ENCODE measurements around the gene REXO1. TPM values are rescaled to one million over a fixed set of nuclear protein-coding genes. Genes with fewer than 3 reads are reported as not detected.

The REXO1 gene
- total RNA-seq, 2 experiments from 2014 or later, result 46.5 to 47.5 TPM

DNA sequence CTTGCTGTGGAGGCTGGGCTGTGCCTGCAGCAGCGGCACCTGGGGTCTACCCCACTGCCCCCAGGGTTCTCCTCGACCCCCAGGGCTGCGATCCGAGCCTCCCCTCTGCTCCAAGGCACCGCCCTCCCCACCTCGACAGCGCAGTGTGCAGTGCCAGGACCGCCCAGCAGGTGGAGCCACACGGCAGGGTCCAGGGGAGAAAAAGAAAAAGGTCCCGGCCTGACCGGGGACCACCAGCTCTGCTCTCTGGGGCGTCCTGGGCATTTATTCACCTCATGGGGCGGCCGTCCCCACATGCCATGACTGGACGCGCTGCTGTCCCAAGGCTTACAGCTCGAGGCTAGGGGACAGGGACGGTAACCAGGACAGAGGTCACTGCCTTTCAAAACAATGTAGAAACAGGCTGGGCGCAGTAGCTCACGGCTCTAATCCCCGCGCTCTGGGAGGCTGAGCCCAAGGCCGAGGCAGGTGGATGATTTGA lies 10.6 kb downstream of the REXO1 start:
- H3K27ac Mint-ChIP-seq, result no peak overlapping the region
- POLR2A ChIA-PET, result interaction anchor here (0.6 to 2.4 kb wide), 5 partner anchors 9 to 367 kb away, joined by 3 to 9 read pairs (median 3); no protein-coding TSS in a partner anchor
- no peaks in the 10 kb centered on the region for H3K9me3 Mint-ChIP-seq
- H3K27me3 Mint-ChIP-seq, result no peaks in the 10 kb centered on the region
- no peaks in the 10 kb centered on the region for H3K36me3 Mint-ChIP-seq (ENCODE audit: low read depth)
- CTCF ChIA-PET, result interaction anchor here (0.7 to 3.1 kb wide), 13 partner anchors 8 to 291 kb away, joined by 3 to 20 read pairs (median 4); partner anchors contain the start of genes ATP8B3 and REXO1
- DNase-seq, result peak; percentile 66
- H3K4me3 Mint-ChIP-seq, result no peak overlapping the region
- peaks cover 4% of the 10 kb centered on the region for H3K4me1 Mint-ChIP-seq

DNA sequence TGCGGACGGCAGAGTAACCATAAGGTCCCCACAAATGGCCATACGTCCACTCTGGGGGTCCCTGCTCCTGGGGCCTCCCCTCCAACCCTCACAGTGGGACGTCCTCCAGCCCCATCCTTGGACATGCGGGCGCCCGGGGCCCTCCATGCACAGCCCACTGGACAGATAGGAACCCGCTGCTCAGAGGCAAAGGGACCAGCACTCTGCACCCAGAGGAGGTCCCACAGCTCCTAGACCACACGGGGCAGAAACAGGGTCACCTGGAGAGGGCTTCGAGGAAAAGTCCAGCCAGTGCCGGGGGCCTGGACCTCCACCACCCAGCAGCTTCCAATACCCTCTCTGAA lies 11.1 kb downstream of the REXO1 start:
- Mint-ChIP-seq H3K4me1 (peaks cover 4% of the 10 kb centered on the region), H3K9me3 (no peaks in the 10 kb centered on the region), H3K36me3 (ENCODE audit: low read depth) (no peaks in the 10 kb centered on the region), H3K4me3 (no peak overlapping the region), H3K27me3 (no peaks in the 10 kb centered on the region), H3K27ac (no peak overlapping the region)
- no peak for DNase-seq
- POLR2A ChIA-PET, result interaction anchor here (0.6 to 2.4 kb wide), 5 partner anchors 10 to 366 kb away, joined by 3 to 9 read pairs (median 3); no protein-coding TSS in a partner anchor
- CTCF ChIA-PET, result interaction anchor here (1.0 to 3.1 kb wide), 8 partner anchors 9 to 86 kb away, joined by 3 to 20 read pairs (median 3); partner anchors contain the start of gene REXO1

- Mint-ChIP-seq H3K27me3 (no peaks in the 10 kb centered on the region), H3K36me3 (ENCODE audit: low read depth) (no peaks in the 10 kb centered on the region), H3K9me3 (no peaks in the 10 kb centered on the region), H3K27ac (no peak overlapping the region), H3K4me3 (no peak overlapping the region), H3K4me1 (peaks cover 4% of the 10 kb centered on the region)
- CTCF ChIA-PET, result interaction anchor here (1.0 to 3.1 kb wide), 5 partner anchors 10 to 60 kb away, joined by 3 to 20 read pairs (median 8); no protein-coding TSS in a partner anchor
- DNase-seq, result no peak
- POLR2A ChIA-PET, result interaction anchor here (0.6 to 2.4 kb wide), 4 partner anchors 10 to 366 kb away, joined by 3 to 9 read pairs (median 4); no protein-coding TSS in a partner anchor
Observed at GRCh38 chr19:1836458-1837221, 11.6 kb downstream of the REXO1 start.

DNA sequence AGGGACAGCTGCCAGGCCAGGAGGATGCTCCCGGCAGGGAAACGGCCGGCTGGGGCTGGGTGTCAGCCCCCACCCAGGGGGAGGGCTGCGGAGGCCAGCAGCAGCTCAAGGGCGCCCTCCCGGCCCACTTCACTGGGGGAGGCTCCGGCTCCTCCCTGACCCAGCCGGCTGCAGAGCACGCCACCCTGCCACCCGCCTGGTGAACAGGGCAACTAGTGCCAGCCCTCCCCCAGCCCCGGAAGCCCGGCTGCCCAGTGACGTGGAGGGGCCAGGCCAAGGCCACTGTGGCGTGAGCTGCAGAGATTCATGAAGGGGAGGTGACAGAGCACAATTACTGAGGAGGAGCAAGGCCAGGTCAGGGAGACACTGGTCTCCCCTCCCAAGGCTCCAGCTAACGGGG lies 14.7 kb downstream of the REXO1 start:
- Mint-ChIP-seq H3K27me3 (no peaks in the 10 kb centered on the region), H3K4me1 (no peaks in the 10 kb centered on the region), H3K27ac (no peak overlapping the region), H3K4me3 (no peak overlapping the region), H3K9me3 (no peaks in the 10 kb centered on the region), H3K36me3 (ENCODE audit: low read depth) (peaks cover 2% of the 10 kb centered on the region)
- POLR2A ChIA-PET, result interaction anchor here (0.7 kb wide), 1 partner anchor 14 kb away, joined by 3 read pairs; no protein-coding TSS in a partner anchor
- DNase-seq, result no peak
- CTCF ChIA-PET, result interaction anchor here (0.7 kb wide), 1 partner anchor 54 kb away, joined by 4 read pairs; no protein-coding TSS in a partner anchor

- Mint-ChIP-seq H3K4me1 (no peaks in the 10 kb centered on the region), H3K36me3 (ENCODE audit: low read depth) (peaks cover 2% of the 10 kb centered on the region), H3K9me3 (no peaks in the 10 kb centered on the region), H3K4me3 (no peak overlapping the region), H3K27ac (no peak overlapping the region), H3K27me3 (no peaks in the 10 kb centered on the region)
- ChIA-PET POLR2A (no interaction called here), CTCF (no interaction called here)
- no peak for DNase-seq
Observed at GRCh38 chr19:1832046-1832663, 16.1 kb downstream of the REXO1 start.

DNA sequence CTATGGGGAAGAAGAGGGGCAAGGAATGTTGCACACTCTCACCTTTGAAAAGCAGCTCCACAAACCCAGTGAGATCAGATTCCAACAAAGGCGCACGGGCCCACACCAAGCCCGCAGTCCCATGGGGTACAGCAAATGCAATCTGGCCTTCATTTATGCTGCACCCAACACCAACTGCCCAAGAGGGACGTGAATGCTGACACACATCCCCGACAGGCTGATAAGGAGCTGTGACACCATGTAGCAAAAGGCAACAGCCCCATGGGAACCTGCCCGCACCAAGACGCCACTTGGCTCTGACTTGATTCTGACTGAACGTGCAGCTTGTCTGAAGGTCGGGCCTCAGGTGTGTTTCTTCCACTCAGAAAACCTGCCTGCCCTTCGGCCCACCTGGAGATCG lies 17.3 kb downstream of the REXO1 start:
- ChIA-PET CTCF (no interaction called here), POLR2A (no interaction called here)
- no peaks in the 10 kb centered on the region for H3K27me3 Mint-ChIP-seq
- peaks cover under 1% of the 10 kb centered on the region for H3K4me1 Mint-ChIP-seq
- DNase-seq, result no peak
- H3K9me3 Mint-ChIP-seq, result no peaks in the 10 kb centered on the region
- H3K36me3 Mint-ChIP-seq (ENCODE audit: low read depth), result peaks cover 3% of the 10 kb centered on the region
- H3K4me3 Mint-ChIP-seq, result no peak overlapping the region
- no peak overlapping the region for H3K27ac Mint-ChIP-seq

DNA sequence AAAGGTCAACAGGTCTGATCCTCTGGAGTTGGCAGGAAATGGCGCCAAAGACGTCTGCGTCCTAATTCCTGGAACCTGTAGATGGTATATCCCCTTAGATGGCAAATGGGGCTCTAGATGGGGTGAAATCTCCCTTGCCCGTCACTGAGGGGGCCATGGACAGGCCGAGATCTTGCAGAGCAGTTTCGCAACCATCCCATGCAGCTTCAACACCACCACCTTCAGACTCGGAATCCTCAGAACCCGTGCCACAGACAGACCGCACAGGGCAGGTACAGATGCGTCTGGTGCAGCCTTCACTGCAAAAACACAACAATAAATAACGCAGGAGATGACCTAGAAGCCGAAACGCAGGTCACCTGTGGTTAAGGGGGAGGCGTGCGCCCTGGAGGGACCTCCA lies 17.7 kb downstream of the REXO1 start:
- Mint-ChIP-seq H3K36me3 (ENCODE audit: low read depth) (peaks cover 7% of the 10 kb centered on the region), H3K27ac (no peak overlapping the region), H3K4me3 (no peak overlapping the region), H3K9me3 (no peaks in the 10 kb centered on the region), H3K4me1 (peaks cover 3% of the 10 kb centered on the region), H3K27me3 (no peaks in the 10 kb centered on the region)
- CTCF ChIA-PET, result interaction anchor here (1.0 to 1.9 kb wide), 2 partner anchors 8 to 158 kb away, joined by 3 to 6 read pairs; no protein-coding TSS in a partner anchor
- POLR2A ChIA-PET, result interaction anchor here (0.6 kb wide), 1 partner anchor 462 kb away, joined by 3 read pairs; no protein-coding TSS in a partner anchor
- no peak for DNase-seq

DNA sequence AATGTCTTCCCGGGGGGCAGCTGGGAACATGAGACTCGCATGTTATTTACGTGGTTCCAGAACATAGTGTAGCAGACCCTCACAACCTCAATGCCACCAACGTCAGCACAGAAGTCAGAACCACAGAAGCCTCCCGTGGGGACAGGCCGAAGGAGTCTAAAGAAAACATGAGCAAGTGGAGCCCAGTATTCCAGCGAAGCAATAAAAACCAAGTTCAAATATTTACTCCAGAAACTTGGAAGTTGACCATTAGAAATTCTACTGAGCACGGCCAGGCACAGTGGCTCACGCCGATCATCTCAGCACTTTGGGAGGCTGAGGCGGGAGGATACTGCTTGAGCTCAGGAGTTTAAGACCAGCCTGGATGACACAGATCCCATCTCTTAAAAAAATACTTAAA lies 18.3 kb downstream of the REXO1 start:
- ChIA-PET POLR2A (interaction anchor here (0.6 kb wide), 1 partner anchor 462 kb away, joined by 3 read pairs; no protein-coding TSS in a partner anchor), CTCF (interaction anchor here (0.5 to 1.9 kb wide), 3 partner anchors 9 to 818 kb away, joined by 3 to 6 read pairs (median 3); no protein-coding TSS in a partner anchor)
- no peak overlapping the region for H3K4me3 Mint-ChIP-seq
- H3K27ac Mint-ChIP-seq, result no peak overlapping the region
- H3K27me3 Mint-ChIP-seq, result no peaks in the 10 kb centered on the region
- no peak for DNase-seq
- peaks cover 3% of the 10 kb centered on the region for H3K4me1 Mint-ChIP-seq
- peaks cover 7% of the 10 kb centered on the region for H3K36me3 Mint-ChIP-seq (ENCODE audit: low read depth)
- H3K9me3 Mint-ChIP-seq, result no peaks in the 10 kb centered on the region

- Mint-ChIP-seq H3K36me3 (ENCODE audit: low read depth) (peaks cover 13% of the 10 kb centered on the region), H3K27me3 (no peaks in the 10 kb centered on the region), H3K27ac (no peak overlapping the region), H3K4me3 (no peak overlapping the region), H3K4me1 (peaks cover 3% of the 10 kb centered on the region), H3K9me3 (no peaks in the 10 kb centered on the region)
- DNase-seq, result no peak
- ChIA-PET CTCF (interaction anchor here (0.6 to 1.9 kb wide), 2 partner anchors 10 to 69 kb away, joined by 3 to 6 read pairs; no protein-coding TSS in a partner anchor), POLR2A (no interaction called here)
Observed at GRCh38 chr19:1828279-1829238, 19.7 kb downstream of the REXO1 start.

DNA sequence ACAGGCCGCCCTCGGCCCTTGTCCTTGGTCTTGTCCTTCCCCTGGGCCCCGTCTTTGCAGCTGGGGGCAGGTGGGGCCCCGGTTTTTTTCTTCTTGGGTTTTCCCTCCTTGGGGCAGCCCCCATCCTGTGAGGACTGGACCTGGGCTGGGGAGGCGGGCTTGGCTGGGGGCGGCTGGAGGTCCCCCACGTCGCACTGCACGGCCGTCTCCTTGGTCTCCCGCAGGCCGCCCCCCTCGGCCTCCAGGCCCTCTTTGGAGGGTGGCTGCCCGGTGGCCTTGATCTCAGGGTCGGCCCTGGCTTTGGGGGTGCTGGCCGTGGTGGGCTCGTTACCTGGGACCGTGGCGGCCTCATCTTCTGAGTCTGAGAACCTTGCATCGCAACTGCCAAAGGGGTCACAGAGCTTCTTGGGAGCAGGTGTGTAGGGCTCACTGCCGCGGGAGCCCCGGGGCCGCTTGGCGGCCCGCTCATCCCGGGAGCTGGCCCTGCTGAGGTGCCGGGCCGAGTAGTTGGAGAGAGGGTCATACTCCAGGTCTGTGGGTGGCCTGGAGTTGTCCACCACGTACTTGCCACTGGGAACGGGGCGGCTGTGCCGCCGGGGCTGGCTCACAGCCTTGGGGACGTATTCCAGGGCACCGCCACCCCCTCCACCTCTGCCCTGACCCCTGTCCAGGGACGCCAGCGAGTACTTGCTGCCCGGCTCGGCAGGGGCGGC lies 20.6 kb downstream of the REXO1 start:
- H3K27ac Mint-ChIP-seq, result no peak overlapping the region
- ChIA-PET CTCF (no interaction called here), POLR2A (no interaction called here)
- no peak overlapping the region for H3K4me3 Mint-ChIP-seq
- H3K36me3 Mint-ChIP-seq (ENCODE audit: low read depth), result peaks cover 13% of the 10 kb centered on the region
- no peak for DNase-seq
- peaks cover 3% of the 10 kb centered on the region for H3K4me1 Mint-ChIP-seq
- H3K27me3 Mint-ChIP-seq, result no peaks in the 10 kb centered on the region
- no peaks in the 10 kb centered on the region for H3K9me3 Mint-ChIP-seq

- H3K9me3 Mint-ChIP-seq, result no peaks in the 10 kb centered on the region
- H3K4me1 Mint-ChIP-seq, result peaks cover 3% of the 10 kb centered on the region
- peaks cover 18% of the 10 kb centered on the region for H3K36me3 Mint-ChIP-seq (ENCODE audit: low read depth)
- DNase-seq, result no peak
- no peak overlapping the region for H3K4me3 Mint-ChIP-seq
- no peak overlapping the region for H3K27ac Mint-ChIP-seq
- POLR2A ChIA-PET, result interaction anchor here (0.8 to 1.8 kb wide), 4 partner anchors 11 to 154 kb away, joined by 3 to 4 read pairs (median 4); no protein-coding TSS in a partner anchor
- CTCF ChIA-PET, result interaction anchor here (0.6 to 2.0 kb wide), 22 partner anchors 8 to 280 kb away, joined by 3 to 20 read pairs (median 6); no protein-coding TSS in a partner anchor
- H3K27me3 Mint-ChIP-seq, result no peaks in the 10 kb centered on the region
Observed at GRCh38 chr19:1826557-1827521, 21.4 kb downstream of the REXO1 start.
